ENCODE measurements around the gene AFF3.
"Not testable (repeated sequence)": the region's sequence is repeated elsewhere in the genome, so short reads cannot be mapped to it uniquely, and the experiment has no call there.

The AFF3 gene

DNA sequence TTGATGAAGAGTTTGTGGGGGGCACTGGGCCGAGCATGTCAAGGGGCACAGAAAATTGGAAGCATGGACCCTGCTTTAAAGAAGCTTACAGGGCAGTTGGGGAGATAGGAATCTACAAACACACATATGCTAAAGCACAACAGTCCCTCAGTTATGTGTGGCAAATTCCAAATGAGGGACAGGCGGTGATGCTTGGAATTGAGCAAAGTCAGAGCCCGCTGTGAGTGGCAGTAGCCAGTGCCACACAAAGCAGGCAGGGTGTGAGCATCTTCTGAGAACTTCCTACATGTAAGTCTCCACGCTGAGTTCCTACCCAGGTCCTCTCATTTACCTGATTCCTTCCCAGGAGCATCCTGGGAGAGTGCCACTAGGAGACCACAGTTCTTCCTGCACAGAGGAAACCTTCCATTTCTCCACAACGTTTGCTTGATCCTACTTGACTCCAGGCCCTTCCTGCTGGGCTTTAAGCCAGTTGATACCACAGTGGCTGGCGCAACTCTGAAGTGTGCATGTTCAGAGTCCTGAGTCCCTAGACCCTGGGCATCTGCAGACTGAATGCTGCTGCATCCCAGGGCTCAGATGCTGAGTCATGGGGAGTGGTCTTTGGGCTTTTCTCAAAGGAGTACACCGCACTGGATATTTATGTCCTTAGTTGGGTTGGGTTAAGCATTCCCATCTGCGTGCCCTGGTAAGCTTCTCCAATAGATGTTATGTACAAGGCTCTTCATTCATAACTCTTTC, 365.3 kb downstream of the AFF3 start:
- DNase-seq: peak; percentile 85

DNA sequence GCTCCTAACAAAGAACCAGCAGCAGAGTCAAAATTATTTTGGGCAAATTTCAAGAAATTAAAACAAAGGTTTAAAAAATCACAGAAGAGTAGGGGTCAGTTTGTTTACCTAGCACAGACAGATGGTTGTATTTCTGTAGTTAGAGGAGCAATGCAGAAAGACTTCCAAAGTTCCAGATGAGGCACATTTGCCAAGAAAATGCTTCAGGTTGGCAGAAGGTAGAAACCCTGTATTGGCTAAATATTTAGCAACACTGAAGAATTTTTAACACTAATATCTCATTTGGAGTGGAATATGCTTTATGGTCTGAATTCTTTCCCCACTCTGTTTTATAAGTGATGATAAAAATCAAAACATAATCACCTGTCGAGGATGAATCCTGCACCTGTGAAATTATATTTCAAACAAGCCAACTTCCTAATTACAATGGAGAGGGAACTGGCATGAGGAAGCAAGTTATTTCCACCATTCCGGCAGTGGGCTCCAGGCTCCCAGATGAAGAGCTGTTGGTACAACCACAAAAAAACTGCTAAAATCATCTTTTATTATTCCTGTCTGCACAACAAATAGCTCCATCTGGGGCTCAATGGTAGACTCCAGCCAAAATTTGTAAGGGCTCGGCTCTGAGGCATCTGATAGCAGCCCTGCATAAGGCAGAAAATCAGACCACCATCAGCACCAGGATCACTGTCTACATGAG, 366.0 kb downstream of the AFF3 start:
- DNase-seq: no peak

DNA sequence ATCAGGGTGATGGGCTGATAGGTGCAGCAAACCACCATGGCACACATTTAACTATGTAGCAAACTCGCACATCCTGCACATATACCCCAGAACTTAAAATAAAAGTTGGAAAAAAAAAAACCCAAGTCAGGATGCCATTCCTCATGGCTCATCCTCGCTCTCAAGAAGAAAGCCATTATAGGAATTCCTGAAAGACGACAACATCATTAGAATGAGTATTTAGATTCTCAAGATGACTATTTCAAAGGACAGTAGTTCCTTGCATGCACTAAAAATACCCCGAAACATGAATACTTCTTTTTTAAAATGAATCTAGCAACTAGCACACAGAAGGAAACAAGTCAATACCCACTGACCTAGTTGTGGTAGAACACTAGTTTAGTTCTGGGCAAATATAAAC, 366.8 kb downstream of the AFF3 start:
- DNase-seq: peak; percentile 93

DNA sequence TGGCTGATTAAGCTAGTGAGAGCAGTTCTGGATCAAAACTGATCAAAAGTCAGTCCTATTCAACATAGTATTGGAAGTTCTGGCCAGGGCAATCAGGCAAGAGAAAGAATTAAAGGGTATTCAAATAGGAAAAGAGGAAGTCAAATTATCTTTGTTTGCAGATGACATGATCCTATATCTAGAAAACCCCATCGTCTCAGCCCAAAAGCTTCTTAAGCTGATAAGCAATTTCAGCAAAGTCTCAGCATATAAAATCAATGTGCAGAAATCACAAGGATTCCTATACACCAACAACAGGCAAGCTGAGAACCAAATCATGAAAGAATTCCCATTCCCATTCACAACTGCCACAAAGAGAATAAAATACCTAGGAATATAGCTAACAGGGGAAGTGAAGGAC, 368.7 kb downstream of the AFF3 start:
- DNase-seq: not testable (repeated sequence)

DNA sequence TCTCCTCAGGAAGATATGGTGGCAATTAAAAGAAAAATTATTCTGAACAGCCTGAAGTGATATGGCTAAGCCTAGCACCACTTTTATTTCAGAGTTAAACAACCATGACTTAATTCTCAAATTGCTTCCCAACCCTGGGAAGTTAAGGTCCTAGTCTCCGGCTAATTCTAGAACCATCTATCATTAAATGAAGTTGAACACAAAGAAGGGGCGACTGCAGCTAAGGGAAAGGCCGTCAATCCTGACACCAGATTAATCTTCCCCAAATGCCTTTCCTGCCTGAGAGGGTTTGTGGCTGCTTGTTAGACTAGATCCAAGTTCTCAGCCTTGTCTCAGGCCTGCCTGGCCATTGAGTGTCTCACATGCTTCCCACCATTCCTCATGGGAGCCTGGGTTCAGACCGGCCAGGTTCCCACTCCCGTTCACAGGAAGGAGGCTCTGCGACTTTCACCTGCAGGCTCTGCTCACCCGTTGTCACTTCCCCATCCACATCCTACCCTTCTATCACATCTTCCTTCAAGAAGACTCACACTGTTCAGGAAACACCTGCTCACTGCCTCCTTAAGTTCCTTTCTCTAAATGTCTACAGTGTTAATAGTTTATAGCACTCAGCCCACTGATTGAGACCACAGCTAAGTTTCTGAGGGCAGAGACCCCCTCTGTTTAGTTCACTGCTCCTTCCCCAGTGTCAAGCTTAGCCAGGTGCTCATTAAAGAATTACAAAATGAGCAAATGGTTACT, 369.6 kb downstream of the AFF3 start:
- DNase-seq: no peak

DNA sequence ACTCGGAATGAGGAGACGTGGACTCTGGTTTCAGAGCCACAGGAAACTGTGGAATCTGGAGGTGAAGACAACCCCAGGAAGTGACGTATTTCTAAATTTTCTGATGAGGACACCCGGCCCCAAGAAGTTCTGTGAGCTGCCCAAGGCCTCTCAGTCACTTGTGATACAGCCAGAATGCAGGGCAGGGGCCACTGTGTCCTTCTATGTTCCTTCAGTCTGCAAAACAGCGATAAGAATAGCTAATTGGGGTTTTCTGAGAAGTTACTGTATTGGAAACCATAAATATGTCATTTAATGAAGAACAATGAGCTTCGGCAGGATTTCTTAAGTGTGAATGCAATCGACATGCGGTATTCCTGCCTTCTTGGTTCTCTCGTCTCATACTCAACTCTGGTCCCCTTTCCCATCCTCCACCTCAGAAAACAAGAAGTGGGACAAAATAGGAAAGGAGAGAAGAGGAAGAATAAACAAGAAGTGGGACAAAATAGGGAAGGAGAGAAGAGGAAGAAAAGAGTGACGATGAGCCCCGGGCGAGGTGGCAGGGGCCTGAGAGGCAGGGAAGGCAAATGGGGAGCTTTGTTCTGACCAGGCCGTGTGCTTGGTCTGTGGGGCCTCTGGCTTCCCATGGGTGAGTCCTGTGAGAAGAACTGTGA, 370.6 kb downstream of the AFF3 start:
- no peak for DNase-seq

DNA sequence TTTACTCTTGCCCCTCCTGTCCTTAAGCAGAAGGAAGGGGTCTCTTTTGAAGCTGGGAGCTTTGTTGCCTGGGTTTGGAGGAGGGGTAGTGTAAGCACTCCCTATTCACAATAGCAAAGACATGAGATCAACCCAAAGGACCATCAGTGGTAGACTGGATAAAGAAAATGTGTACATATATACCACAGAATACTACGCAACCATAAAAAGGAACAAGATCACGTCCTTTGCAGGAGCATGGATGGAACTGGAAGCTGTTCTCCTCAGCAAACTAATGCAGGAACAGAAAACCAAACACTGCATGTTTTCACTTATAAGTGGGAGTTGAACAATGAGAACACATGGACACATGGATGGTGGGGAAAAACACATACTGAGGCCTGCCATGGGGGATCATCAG, 371.5 kb downstream of the AFF3 start:
- no peak for DNase-seq

DNA sequence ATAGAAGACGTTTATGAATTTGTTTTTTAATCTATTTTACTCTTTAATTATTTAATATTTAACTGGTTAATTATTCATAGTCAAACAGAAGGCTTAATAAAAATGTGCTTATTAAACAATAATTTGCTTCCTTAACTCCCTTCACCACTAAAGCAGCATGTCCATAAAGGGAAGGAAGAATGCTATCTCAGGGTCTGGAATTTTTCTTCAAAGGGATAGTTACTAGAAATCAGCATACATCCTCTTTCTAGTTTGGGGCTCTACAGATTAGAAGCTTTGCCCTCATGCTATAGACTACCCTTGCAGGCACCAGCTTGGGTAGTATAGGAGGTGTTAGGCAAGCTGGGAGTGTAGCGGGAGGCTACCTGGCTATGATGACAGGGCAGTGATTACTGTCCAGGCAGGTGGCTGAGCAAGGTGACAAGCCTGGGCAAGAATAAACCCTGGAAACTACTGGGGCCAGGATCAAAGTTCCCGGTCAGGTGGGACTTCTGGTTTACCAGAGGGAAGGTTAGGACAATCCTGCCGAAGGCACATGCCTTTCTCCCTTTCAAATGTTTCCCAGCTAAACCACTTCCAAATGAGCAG, 376.6 kb downstream of the AFF3 start:
- DNase-seq: no peak

DNA sequence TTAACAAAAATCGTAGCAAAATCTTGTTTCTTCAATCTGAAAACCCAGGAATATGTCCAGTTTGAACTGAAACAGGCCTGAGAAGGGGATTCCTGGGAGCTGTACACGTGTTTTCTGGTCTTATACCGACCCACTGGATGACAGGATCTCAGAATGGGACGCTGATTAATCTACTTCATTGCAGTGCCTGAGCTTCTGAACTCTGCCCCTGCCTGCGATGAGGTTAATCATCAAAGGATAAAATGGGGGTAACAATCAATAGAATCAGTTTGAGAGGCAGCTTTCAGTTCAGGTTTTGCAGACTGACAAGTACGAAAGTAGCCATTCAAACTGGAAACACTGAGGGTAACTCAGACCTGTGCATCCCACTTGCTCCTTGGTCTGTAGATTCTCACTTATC, 378.6 kb downstream of the AFF3 start:
- DNase-seq: no peak

DNA sequence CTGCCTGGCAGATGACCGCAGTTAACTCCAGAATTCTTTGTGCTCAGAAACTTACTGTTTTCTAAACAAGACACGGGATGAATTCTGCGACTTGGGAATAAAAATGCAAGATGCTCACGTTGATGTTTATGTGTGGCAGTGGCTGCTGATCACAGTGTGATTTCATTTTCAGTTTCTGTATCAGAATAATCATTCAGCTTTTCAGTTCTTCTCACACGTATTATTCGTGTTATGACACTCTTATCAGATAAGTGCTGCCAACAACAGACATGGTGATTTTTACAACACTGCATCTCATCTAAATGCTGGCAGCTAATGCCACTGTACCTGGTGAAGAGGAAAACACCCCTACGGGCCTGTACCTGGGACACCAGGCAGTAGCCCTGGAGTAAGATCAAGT, 379.7 kb downstream of the AFF3 start:
- no peak for DNase-seq

DNA sequence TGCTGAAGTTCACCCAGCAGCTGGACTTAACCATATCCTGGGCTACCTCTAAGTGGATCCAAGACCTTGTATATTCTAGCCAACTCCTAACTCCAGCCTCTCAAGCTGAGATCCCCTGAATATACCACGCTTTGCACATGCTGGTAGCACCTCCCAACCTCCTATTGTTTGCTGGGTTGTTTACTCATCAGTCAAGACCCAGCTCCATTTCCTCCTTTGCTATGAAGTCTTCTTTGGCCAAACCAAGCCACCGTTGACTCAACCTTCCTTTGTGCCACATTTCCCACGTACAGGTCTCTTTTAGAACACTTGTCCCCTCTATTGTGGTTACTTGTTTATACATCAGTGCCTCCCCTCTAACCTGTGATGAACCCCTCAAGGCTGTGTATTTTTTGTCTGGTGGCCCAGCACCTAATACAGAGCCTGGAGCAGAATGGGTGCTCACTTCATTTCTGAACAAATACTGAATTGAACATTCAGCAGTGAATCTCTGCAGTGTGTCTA, 384.7 kb downstream of the AFF3 start:
- no peak for DNase-seq

DNA sequence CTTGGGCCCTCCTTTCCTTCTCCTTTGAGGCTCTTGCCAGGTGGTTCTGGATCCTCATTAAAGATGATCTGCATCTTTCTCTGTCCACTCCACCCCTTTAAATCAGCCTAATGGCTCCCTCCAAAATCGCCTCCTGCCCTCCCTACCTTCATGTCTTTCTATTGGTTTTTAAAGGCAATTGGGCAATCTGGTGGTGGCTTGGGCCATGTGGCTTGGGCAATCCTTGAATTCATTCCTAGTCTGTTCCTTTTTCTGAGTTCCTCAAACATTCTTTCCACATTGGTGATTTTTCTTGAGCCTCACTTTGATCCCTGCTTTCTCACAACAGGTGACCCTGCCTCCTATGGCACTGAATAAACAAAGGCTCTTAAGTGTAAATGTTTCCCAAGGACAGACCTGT, 386.3 kb downstream of the AFF3 start:
- no peak for DNase-seq

DNA sequence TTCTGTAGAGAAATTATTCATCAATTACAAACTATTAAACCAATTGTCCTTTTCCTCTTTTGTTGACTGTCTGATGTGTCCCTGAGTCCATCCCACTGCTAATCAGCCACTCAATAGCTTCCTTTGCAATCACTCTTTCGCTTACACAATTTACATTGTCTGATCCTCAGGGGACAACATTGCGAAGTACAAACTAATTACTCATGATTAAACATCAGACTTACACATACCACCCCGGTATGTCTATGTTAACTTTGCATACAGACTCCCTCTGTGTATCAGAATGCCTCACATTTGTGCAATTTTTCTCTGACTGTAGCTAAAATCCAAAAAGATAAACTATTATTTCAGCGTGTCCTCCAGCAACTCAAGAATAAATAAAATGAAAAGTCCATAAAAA, 388.2 kb downstream of the AFF3 start:
- peak; percentile 81 for DNase-seq

DNA sequence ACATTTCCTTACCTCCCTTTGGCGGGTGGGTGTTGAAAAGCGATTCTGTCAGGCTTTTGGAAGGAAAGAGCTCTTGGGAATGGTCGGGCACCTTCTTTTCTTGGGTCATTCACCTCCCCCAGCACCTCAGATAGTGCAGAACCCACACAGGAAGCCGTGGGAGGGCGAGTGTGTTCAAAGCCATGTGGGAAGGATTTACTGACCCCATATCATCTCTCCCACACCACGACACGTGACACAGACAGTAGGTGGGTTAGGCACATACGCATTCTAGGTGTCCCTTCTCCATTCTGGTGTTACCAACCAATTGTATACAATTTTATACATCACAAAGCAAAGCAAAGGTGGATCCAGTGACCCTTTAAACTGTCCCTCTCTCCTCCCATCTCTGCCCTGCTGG, 388.9 kb downstream of the AFF3 start:
- no peak for DNase-seq

DNA sequence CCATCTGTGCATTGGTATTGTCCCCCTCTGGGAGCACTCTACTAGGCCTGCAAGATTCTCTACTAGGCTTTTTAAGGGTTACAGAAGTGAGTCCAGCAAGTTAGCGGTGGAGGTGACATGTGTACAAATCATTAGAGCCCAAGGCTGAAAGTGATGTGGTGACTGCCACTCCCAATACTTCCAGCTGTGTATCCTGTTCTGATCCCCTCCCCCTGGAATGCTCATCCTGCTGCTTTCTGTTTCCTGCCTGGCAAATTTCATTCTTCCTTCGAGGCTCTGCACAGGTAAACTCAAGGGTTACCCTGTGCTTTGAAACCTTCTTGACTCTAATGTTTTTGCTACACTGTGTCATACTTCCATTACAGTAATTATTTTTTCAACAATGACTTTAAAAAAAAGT, 394.0 kb downstream of the AFF3 start:
- DNase-seq: no peak

DNA sequence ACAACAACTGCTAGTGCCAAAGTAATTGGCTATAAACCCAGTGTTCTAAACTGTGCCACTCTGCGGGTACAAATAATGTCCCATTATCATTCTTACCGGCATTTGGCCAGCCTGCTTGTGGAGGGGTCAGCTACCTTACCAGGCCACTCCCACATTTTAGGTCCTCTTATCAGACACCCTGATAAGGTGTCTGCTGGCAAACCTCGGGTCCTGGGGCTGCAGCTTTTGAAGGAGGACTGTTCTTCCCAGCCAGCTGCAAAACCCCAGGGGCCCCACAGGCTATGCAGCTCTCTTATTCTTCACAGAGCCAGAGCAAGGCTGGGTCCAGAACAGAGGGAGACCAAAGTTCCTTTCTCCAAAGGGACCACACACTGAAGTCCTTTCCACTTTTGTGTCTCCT, 394.5 kb downstream of the AFF3 start:
- no peak for DNase-seq

DNA sequence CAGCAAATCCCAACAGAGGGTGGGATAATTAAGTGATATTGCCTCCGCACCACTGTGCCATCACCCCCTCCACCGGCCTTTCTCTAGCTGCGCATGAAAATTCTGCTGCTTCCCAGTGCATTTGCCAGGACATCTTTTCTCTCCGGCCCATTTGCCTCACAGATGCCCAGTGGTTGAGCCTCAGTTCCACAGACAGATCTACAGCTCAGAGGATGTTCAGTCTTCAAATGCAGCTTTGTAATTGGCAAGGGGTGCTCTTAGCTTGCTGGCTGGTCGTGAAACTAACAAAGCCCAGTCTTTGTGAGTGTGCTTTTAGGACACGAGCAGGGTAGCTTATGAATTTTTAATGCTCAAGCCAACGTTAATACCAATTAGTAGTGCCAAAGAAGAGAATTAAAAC, 399.2 kb downstream of the AFF3 start:
- no peak for DNase-seq

DNA sequence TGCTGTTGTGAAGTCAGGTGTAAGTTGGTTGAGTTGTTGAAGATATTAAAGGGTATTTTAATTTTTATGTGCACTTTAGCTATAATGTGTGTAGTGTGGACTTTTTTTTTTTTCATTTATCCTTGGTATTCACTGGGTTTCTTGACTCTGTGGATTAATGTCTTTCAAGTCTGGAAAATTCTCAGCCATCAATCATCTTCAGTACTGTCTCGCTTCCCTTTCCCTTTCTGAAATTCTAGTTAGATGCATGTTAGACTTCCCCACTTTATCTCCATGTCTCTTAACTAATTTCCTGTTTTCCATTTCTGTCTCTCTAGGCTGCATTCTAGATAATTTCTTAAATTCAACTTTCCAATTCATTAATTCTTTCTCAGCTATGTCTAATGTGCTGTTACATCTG, 404.9 kb downstream of the AFF3 start:
- no peak for DNase-seq

DNA sequence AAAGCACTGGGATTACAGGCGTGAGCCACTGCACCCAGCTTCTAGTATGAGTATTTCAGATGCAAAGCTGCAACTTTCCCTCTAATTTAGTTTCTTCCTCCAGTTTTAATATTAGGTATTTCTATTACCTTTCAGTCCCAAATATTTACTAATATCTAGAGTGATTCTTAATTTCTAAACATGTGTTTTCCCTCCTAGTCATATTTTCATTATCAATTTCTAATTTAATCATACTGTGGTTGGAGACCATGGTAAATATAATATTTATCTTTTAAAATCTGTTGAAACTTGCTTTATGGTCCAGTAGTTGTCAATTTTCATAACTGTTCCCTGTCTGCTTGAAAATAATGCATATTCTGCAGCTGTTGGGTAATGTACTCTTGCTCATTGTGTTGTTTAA, 406.6 kb downstream of the AFF3 start:
- no peak for DNase-seq

DNA sequence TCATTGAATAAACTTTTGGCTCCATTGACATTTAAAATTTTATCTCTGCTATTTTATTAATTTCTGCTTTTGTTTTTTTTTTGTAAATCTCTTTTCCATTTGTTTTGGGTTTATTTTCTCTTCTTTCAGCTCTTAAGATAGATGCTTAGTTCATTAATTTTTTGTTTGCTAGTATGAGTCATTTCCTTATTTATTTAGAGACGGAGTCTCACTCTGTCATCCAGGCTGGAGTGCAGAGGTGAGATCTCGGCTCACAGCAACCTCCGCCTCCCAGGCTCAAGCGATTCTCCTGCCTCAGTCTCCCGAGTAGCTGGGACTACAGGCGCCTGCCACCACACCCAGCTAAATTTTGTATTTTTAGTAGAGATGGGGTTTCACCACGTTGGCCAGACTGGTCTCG, 407.1 kb downstream of the AFF3 start:
- not testable (repeated sequence) for DNase-seq

DNA sequence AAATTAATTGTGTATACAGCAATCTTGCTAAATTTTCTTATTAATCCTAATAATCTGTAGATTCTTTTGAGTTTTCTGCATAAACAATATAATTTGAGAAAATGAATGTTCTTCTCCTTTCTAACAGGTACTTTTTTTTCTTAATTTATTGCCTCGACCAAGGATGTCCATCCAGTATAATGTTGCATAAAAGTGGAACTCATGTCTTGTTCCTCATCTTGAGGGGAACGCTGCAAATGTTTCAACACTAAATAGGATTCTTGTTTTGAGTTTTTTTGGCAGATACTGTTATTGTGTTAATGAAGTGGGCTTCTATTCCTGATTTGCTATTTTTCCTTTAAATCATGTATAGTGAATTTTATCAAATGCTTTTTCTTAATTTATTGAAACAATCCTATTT, 408.2 kb downstream of the AFF3 start:
- DNase-seq: no peak
